SK-N-SH treated with all-trans-retinoic acid at 6 μM for 48 hours (cell line): Measurements from ENCODE around the gene KIAA1958.
A peak's percentile ranks its signal among the peaks of the same experiment; 100 is the strongest.

ENCODE experiments used
- ATAC-seq: fragments of 200-7000 bp; cut with Tn5 transposase; 3 replicates; pipeline ENCODE4 v1.9.1; 2020; ENCODE audit warnings: mild to moderate bottlenecking, moderate library complexity
- ARNTL ChIP-seq: fragments of 450-650 bp; formaldehyde crosslinking; IDR thresholded peaks from 2 replicates; pipeline ENCODE4 v1.5.0; 2020; ENCODE audit warnings: low read depth, mild to moderate bottlenecking, moderate library complexity, borderline replicate concordance
- BACH2 ChIP-seq: fragments of 250-450 bp; sonication (Bioruptor Pico); IDR thresholded peaks from 2 replicates; pipeline ENCODE4 v1.9.0; 2021; ENCODE audit warnings: mild to moderate bottlenecking, borderline replicate concordance
- CREB5 ChIP-seq: fragments of 250-450 bp; sonication (Bioruptor Pico); IDR thresholded peaks from 2 replicates; pipeline ENCODE4 v1.5.1; 2020; ENCODE audit warnings: low read depth, mild to moderate bottlenecking, moderate library complexity
- CSDC2 ChIP-seq: fragments of 250-450 bp; sonication (Bioruptor Pico); IDR thresholded peaks from 2 replicates; pipeline ENCODE4 v1.5.0; 2020; ENCODE audit warnings: mild to moderate bottlenecking, moderate library complexity
- CSRNP3 ChIP-seq: fragments of 250-450 bp; sonication (Bioruptor Pico); IDR thresholded peaks from 2 replicates; pipeline ENCODE4 v1.5.1; 2021; ENCODE audit warnings: mild to moderate bottlenecking, moderate library complexity
- ESRRG ChIP-seq: fragments of 250-450 bp; sonication (Bioruptor Pico); IDR thresholded peaks from 2 replicates; pipeline ENCODE4 v1.6.1; 2021; ENCODE audit warnings: mild to moderate bottlenecking
- GLIS3 ChIP-seq: fragments of 250-450 bp; sonication (Bioruptor Pico); IDR thresholded peaks from 2 replicates; pipeline ENCODE4 v1.5.0; 2020; ENCODE audit warnings: mild to moderate bottlenecking, moderate library complexity
- ISL1 ChIP-seq: fragments of 250-450 bp; sonication (Bioruptor Pico); IDR thresholded peaks from 2 replicates; pipeline ENCODE4 v2.1.2; 2022; ENCODE audit warnings: mild to moderate bottlenecking, moderate library complexity
- OSR1 ChIP-seq: fragments of 250-450 bp; sonication (Bioruptor Pico); IDR thresholded peaks from 2 replicates; pipeline ENCODE4 v1.8.0; 2022; ENCODE audit warnings: moderate library complexity, mild to moderate bottlenecking, inconsistent platforms
- PATZ1 ChIP-seq: fragments of 250-450 bp; sonication (Bioruptor Pico); IDR thresholded peaks from 2 replicates; pipeline ENCODE4 v1.8.0; 2020; ENCODE audit warnings: mild to moderate bottlenecking, moderate library complexity, borderline replicate concordance
- POU6F1 ChIP-seq: fragments of 250-450 bp; sonication (Bioruptor Pico); IDR thresholded peaks from 2 replicates; pipeline ENCODE4 v1.8.0; 2021; ENCODE audit warnings: low read depth, mild to moderate bottlenecking, moderate library complexity, borderline replicate concordance
- PPARA ChIP-seq: fragments of 250-450 bp; sonication (Bioruptor Pico); IDR thresholded peaks from 2 replicates; pipeline ENCODE4 v1.5.0; 2020; ENCODE audit warnings: mild to moderate bottlenecking, borderline replicate concordance
- RARB ChIP-seq: fragments of 250-450 bp; sonication (Bioruptor Pico); IDR thresholded peaks from 2 replicates; pipeline ENCODE4 v1.8.0; 2021; ENCODE audit warnings: mild to moderate bottlenecking, moderate library complexity
- SNAI2 ChIP-seq: fragments of 250-450 bp; sonication (Bioruptor Pico); IDR thresholded peaks from 2 replicates; pipeline ENCODE4 v1.5.0; 2020; ENCODE audit warnings: mild to moderate bottlenecking, moderate library complexity
- TCF4 ChIP-seq: fragments of 250-450 bp; sonication (Bioruptor Pico); IDR thresholded peaks from 2 replicates; pipeline ENCODE4 v1.8.0; 2021; ENCODE audit warnings: mild to moderate bottlenecking, moderate library complexity, borderline replicate concordance
- TSHZ2 ChIP-seq: fragments of 250-450 bp; sonication (Bioruptor Pico); IDR thresholded peaks from 2 replicates; pipeline ENCODE4 v1.5.0; 2020; ENCODE audit warnings: mild to moderate bottlenecking, moderate library complexity
- ZC3H10 ChIP-seq: fragments of 250-450 bp; sonication (Bioruptor Pico); IDR thresholded peaks from 2 replicates; pipeline ENCODE4 v1.5.1; 2021; ENCODE audit warnings: mild to moderate bottlenecking, moderate library complexity
- ZFP3 ChIP-seq: fragments of 250-450 bp; sonication (Bioruptor Pico); IDR thresholded peaks from 2 replicates; pipeline ENCODE4 v1.5.0; 2020; ENCODE audit warnings: mild to moderate bottlenecking, moderate library complexity
- ZFP30 ChIP-seq: fragments of 450-650 bp; formaldehyde crosslinking; IDR thresholded peaks from 2 replicates; pipeline ENCODE4 v1.5.0; 2022; ENCODE audit warnings: mild to moderate bottlenecking, moderate library complexity
- ZNF565 ChIP-seq: fragments of 450-650 bp; formaldehyde crosslinking; conservative IDR thresholded peaks from 2 replicates; pipeline ENCODE4 v1.5.0; 2020; ENCODE audit warnings: low read depth, mild to moderate bottlenecking, moderate library complexity
- ZNF70 ChIP-seq: fragments of 450-650 bp; formaldehyde crosslinking; IDR thresholded peaks from 2 replicates; pipeline ENCODE4 v1.5.0; 2020; ENCODE audit warnings: mild to moderate bottlenecking, moderate library complexity
- ZNF8 ChIP-seq: fragments of 450-650 bp; formaldehyde crosslinking; IDR thresholded peaks from 2 replicates; pipeline ENCODE4 v1.5.0; 2020; ENCODE audit warnings: mild to moderate bottlenecking, moderate library complexity

KIAA1958 gene

GRCh38 chr9:112486221-112487007 lies at the start of gene KIAA1958:
TSS of gene KIAA1958 (plus strand) at chr9:112486827. CDS start at chr9:112574081, 87,254 bp downstream.
- peak; percentile 84 for ATAC-seq
- TF ChIP-seq SNAI2 (CRISPR knock-in tag) (peak; percentile 35; the same call in 1 of the 2 replicates), PATZ1 (CRISPR knock-in tag) (no peak)
- TF ChIP-seq, all 23 proteins: peak for 1

GRCh38 chr9:112437406-112437805 lies 49.2 kb upstream of the KIAA1958 start:
- TF ChIP-seq ZC3H10 (CRISPR knock-in tag) (no peak), ARNTL (CRISPR knock-in tag) (no peak), ISL1 (CRISPR knock-in tag) (no peak), CREB5 (CRISPR knock-in tag) (no peak), ZFP3 (no peak), BACH2 (CRISPR knock-in tag) (no peak), CSDC2 (CRISPR knock-in tag) (no peak), SNAI2 (CRISPR knock-in tag) (no peak), ZFP30 (CRISPR knock-in tag) (no peak), ZNF70 (no peak), PPARA (CRISPR knock-in tag) (no peak), RARB (CRISPR knock-in tag) (no peak), PATZ1 (CRISPR knock-in tag) (no peak), CSRNP3 (CRISPR knock-in tag) (no peak), ESRRG (CRISPR knock-in tag) (no peak), ZNF8 (CRISPR knock-in tag) (no peak), GLIS3 (no peak), ZNF565 (CRISPR knock-in tag) (no peak), POU6F1 (no peak), OSR1 (no peak)
- TF ChIP-seq, all 23 proteins: peak for 0
- no peak for ATAC-seq

- no peak for ATAC-seq
- TF ChIP-seq ESRRG (CRISPR knock-in tag) (no peak), ZNF565 (CRISPR knock-in tag) (no peak), CSRNP3 (CRISPR knock-in tag) (no peak), OSR1 (no peak), BACH2 (CRISPR knock-in tag) (no peak), POU6F1 (no peak), RARB (CRISPR knock-in tag) (no peak), TCF4 (CRISPR knock-in tag) (no peak), ZFP3 (no peak), ZNF70 (no peak), PPARA (CRISPR knock-in tag) (no peak), ZNF8 (CRISPR knock-in tag) (no peak), CSDC2 (CRISPR knock-in tag) (no peak), TSHZ2 (CRISPR knock-in tag) (no peak)
Observed at GRCh38 chr9:112439171-112439570, 47.5 kb upstream of the KIAA1958 start.
